DND-41 (cell line): ENCODE results near the gene NCS1.

ENCODE experiments used
- ATAC-seq: fragments of 200-7000 bp; cut with Tn5 transposase; 3 replicates; pipeline ENCODE4 v1.9.1; 2021; ENCODE audit warnings: low read depth; ENCODE audit not compliant: insufficient read depth
- DNase-seq: peaks from one replicate; pipeline ENCODE4 v3.0.0-alpha.2; 2020
- H2AFZ ChIP-seq: 2 replicates; pipeline ENCODE4 v1.6.0; 2012; ENCODE audit warnings: low read depth, low read length
- H3K27ac ChIP-seq: 2 replicates; pipeline ENCODE4 v1.5.1; 2012; ENCODE audit warnings: low read length, inconsistent platforms
- H3K27me3 ChIP-seq: fragments of 200-600 bp; sonication (generic); 2 replicates; pipeline ENCODE4 v1.6.0; 2012; ENCODE audit warnings: low read length, mild to moderate bottlenecking, inconsistent platforms; ENCODE audit not compliant: insufficient read depth, poor library complexity
- H3K36me3 ChIP-seq: 2 replicates; pipeline ENCODE4 v1.5.1; 2012; ENCODE audit warnings: low read length, inconsistent platforms; ENCODE audit not compliant: insufficient read depth
- H3K4me1 ChIP-seq: 2 replicates; pipeline ENCODE4 v1.5.1; 2012; ENCODE audit warnings: mild to moderate bottlenecking, low read length; ENCODE audit not compliant: insufficient read depth
- H3K4me2 ChIP-seq: 2 replicates; pipeline ENCODE4 v1.6.0; 2012; ENCODE audit warnings: mild to moderate bottlenecking, moderate library complexity, low read length, inconsistent platforms; ENCODE audit not compliant: insufficient read depth
- H3K4me3 ChIP-seq, 2 experiments: fragments of 200-600 bp in 1 of 2; shearing (Covaris generic) in 1 of 2; 2 replicates each; pipeline ENCODE4 v1.5.1; 2012 to 2016; ENCODE audit warnings: inconsistent platforms in 2 of 2, low read length in 2 of 2, mild to moderate bottlenecking in 2 of 2, low read depth in 1 of 2, moderate library complexity in 1 of 2
- H3K79me2 ChIP-seq: 2 replicates; pipeline ENCODE4 v1.6.0; 2012; ENCODE audit warnings: low read length, inconsistent platforms; ENCODE audit not compliant: insufficient read depth
- H3K9ac ChIP-seq: 2 replicates; pipeline ENCODE4 v1.6.0; 2012; ENCODE audit warnings: low read depth, mild to moderate bottlenecking, inconsistent platforms, low read length, moderate library complexity
- H3K9me3 ChIP-seq: 2 replicates; pipeline ENCODE4 v1.5.1; 2012; ENCODE audit warnings: low read length, moderate library complexity, mild to moderate bottlenecking, inconsistent platforms; ENCODE audit not compliant: insufficient read depth, severe bottlenecking
- H4K20me1 ChIP-seq: 2 replicates; pipeline ENCODE4 v1.6.0; 2012; ENCODE audit warnings: low read length; ENCODE audit not compliant: insufficient read depth
- EZH2 ChIP-seq: IDR thresholded peaks from 3 replicates; pipeline ENCODE4 v1.6.1; 2012; ENCODE audit warnings: borderline replicate concordance, low read depth, mild to moderate bottlenecking, moderate library complexity, low read length, inconsistent platforms; ENCODE audit not compliant: severe bottlenecking
- TF ChIP-seq, protein P1 (sequence below): IDR thresholded peaks from 2 replicates; pipeline ENCODE4 v1.5.1; 2012; ENCODE audit warnings: borderline replicate concordance, low read length, moderate library complexity, mild to moderate bottlenecking; ENCODE audit not compliant: poor library complexity, severe bottlenecking; ENCODE audit errors: extremely low read depth

The NCS1 gene

GRCh38 chr9:130193103-130193502 is 20.9 kb downstream of the NCS1 start:
- Histone ChIP-seq H3K4me1 (no peaks in the 10 kb centered on the region), H3K9me3 (no peaks in the 10 kb centered on the region), H3K27me3 (peaks cover 2% of the 10 kb centered on the region), H3K9ac (no peak overlapping the region), H3K36me3 (no peaks in the 10 kb centered on the region), H3K27ac (no peak overlapping the region), H3K4me3 (no peak overlapping the region), H3K79me2 (no peaks in the 10 kb centered on the region), H4K20me1 (no peaks in the 10 kb centered on the region; the same call in 1 of the 2 replicates), H3K4me2 (no peak overlapping the region), H2AFZ (no peak overlapping the region)
- no peak for TF ChIP-seq EZH2
- TF ChIP-seq, protein P1, sequence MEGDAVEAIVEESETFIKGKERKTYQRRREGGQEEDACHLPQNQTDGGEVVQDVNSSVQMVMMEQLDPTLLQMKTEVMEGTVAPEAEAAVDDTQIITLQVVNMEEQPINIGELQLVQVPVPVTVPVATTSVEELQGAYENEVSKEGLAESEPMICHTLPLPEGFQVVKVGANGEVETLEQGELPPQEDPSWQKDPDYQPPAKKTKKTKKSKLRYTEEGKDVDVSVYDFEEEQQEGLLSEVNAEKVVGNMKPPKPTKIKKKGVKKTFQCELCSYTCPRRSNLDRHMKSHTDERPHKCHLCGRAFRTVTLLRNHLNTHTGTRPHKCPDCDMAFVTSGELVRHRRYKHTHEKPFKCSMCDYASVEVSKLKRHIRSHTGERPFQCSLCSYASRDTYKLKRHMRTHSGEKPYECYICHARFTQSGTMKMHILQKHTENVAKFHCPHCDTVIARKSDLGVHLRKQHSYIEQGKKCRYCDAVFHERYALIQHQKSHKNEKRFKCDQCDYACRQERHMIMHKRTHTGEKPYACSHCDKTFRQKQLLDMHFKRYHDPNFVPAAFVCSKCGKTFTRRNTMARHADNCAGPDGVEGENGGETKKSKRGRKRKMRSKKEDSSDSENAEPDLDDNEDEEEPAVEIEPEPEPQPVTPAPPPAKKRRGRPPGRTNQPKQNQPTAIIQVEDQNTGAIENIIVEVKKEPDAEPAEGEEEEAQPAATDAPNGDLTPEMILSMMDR, result no peak
- ATAC-seq (no peak), DNase-seq (no peak)

DNA sequence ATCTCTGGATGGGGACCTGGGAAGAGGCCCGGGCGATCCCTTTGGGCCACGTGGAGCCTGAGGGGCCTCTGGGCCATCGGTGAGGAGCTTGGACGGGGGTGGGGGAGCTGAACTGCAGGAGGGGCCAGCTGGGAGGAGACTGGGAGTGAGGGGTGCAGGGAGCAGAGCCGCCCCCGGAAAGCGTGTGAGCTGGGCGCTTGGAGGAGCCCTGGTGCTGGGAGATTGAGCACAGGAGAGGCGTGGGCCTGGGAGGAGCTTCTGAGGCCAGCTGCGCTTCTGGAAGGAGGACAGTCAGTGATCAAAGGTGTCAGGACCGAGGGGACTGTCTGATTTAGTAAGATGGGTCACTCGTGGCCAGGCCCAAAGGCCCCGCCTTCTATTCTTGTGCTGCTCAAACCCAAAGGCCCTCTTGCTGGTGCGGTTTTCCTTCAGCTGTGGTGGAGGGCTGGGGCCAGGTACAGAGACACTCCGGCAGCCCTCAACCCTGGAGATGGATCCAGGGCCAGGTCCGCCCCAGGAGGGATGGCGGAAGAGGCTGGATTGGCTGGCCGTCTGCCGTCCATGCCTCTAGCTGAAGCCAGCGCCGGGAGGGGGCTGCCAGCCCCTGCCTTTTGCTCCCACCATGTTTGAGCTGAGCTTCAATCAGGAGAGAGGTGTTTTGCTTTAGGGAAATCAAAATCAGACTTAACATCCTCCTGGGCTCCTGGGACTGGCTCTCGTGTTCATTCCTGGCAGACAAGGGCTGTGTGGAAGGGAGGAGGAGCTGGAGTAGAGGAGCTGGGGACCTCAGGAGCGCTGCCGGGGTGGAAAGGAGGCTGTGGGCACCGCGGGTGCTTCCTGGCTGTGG is 21.6 kb downstream of the NCS1 start:
- Histone ChIP-seq H3K4me3 (no peak overlapping the region), H3K79me2 (no peaks in the 10 kb centered on the region), H2AFZ (no peak overlapping the region), H3K9me3 (no peaks in the 10 kb centered on the region), H3K36me3 (no peaks in the 10 kb centered on the region), H3K4me1 (no peaks in the 10 kb centered on the region), H3K27me3 (peaks cover 2% of the 10 kb centered on the region), H4K20me1 (no peaks in the 10 kb centered on the region; the same call in 1 of the 2 replicates), H3K27ac (no peak overlapping the region), H3K4me2 (no peak overlapping the region), H3K9ac (no peak overlapping the region)
- ATAC-seq, result no peak
- no peak for DNase-seq
- TF ChIP-seq, protein P1, result no peak
- TF ChIP-seq EZH2, result no peak

GRCh38 chr9:130194378-130194932 is 22.3 kb downstream of the NCS1 start:
- TF ChIP-seq, protein P1, result no peak
- TF ChIP-seq EZH2, result no peak

More at GRCh38 chr9:130194378-130194932, 22.3 kb downstream of the NCS1 start:
- no peak overlapping the region for H3K4me2 ChIP-seq
- no peaks in the 10 kb centered on the region; the same call in 1 of the 2 replicates for H4K20me1 ChIP-seq
- H2AFZ ChIP-seq, result no peak overlapping the region
- peaks cover 2% of the 10 kb centered on the region for H3K27me3 ChIP-seq
- no peaks in the 10 kb centered on the region for H3K4me1 ChIP-seq
- H3K36me3 ChIP-seq, result no peaks in the 10 kb centered on the region
- H3K79me2 ChIP-seq, result no peaks in the 10 kb centered on the region
- H3K9me3 ChIP-seq, result no peaks in the 10 kb centered on the region
- no peak overlapping the region for H3K9ac ChIP-seq
- no peak overlapping the region for H3K4me3 ChIP-seq
- no peak for ATAC-seq
- H3K27ac ChIP-seq, result no peak overlapping the region
- DNase-seq, result no peak
